Activated T-cell treated with anti-CD3 and anti-CD28 coated beads for 4 hours (primary cell): Measurements from ENCODE around the gene LBR.

Experiments
- DNase-seq: peaks from one replicate; pipeline ENCODE4 v3.0.0-alpha.2; 2020

LBR gene

GRCh38 chr1:225462714-225463574 is 35.1 kb upstream of the LBR start:
- DNase-seq: no peak

- DNase-seq: no peak
Measured at GRCh38 chr1:225462429-225462713, 34.5 kb upstream of the LBR start.

GRCh38 chr1:225461533-225462428 is 33.9 kb upstream of the LBR start:
- DNase-seq: no peak

- DNase-seq: peak; percentile 36
Measured at GRCh38 chr1:225460737-225461532, 33.1 kb upstream of the LBR start.

GRCh38 chr1:225460021-225460736 is 32.3 kb upstream of the LBR start:
- no peak for DNase-seq

GRCh38 chr1:225458222-225458631 is 30.4 kb upstream of the LBR start:
- DNase-seq: no peak

GRCh38 chr1:225454733-225455132 is 26.9 kb upstream of the LBR start:
- DNase-seq: peak; percentile 74

GRCh38 chr1:225453797-225454648 is 26.2 kb upstream of the LBR start:
- no peak for DNase-seq

GRCh38 chr1:225451840-225452515 is 24.1 kb upstream of the LBR start:
- DNase-seq: no peak

GRCh38 chr1:225451340-225451739 is 23.5 kb upstream of the LBR start:
- DNase-seq: no peak

- DNase-seq: no peak
Measured at GRCh38 chr1:225450491-225451191, 22.8 kb upstream of the LBR start.

- no peak for DNase-seq
Measured at GRCh38 chr1:225449774-225450173, 21.9 kb upstream of the LBR start.

GRCh38 chr1:225449261-225449660 is 21.4 kb upstream of the LBR start:
- no peak for DNase-seq

GRCh38 chr1:225448146-225448805 is 20.4 kb upstream of the LBR start:
- no peak for DNase-seq

GRCh38 chr1:225447650-225448089 is 19.8 kb upstream of the LBR start:
- no peak for DNase-seq

GRCh38 chr1:225446981-225447615 is 19.3 kb upstream of the LBR start:
- no peak for DNase-seq

GRCh38 chr1:225446595-225446960 is 18.7 kb upstream of the LBR start:
- no peak for DNase-seq

- no peak for DNase-seq
Measured at GRCh38 chr1:225445639-225446594, 18.1 kb upstream of the LBR start.
